ENCODE data around the gene CLEC18A. TPM values are rescaled to one million over a fixed set of nuclear protein-coding genes. Genes with fewer than 3 reads are reported as not detected.

The CLEC18A gene
- total RNA-seq, 1 donor from 2014 or later, result 3.4 TPM

GRCh38 chr16:69921127-69921526 lies 30.0 kb upstream of the CLEC18A start:
- no peak overlapping the region for H3K4me3 Mint-ChIP-seq (ENCODE audit: unreplicated experiment)
- Histone ChIP-seq H4K20me1 (ENCODE audit: insufficient read depth, low read length) (no peaks in the 10 kb centered on the region), H3K79me2 (ENCODE audit: insufficient read depth, low read length) (peaks cover 6% of the 10 kb centered on the region), H3K36me3 (ENCODE audit: insufficient read depth, low read length) (no peaks in the 10 kb centered on the region), H3K9ac (ENCODE audit: low read length) (no peak overlapping the region), H3K9me3 (ENCODE audit: insufficient read depth, low read depth, low read length) (no peaks in the 10 kb centered on the region), H3K27me3 (ENCODE audit: insufficient read depth, low read length) (no peaks in the 10 kb centered on the region), H3K4me2 (ENCODE audit: low read length) (no peak overlapping the region), H3K4me3 (ENCODE audit: insufficient read depth, low read depth, low read length) (no peak overlapping the region), H3K27ac (ENCODE audit: low read depth, low read length) (no peak overlapping the region), H3K4me1 (ENCODE audit: insufficient read depth, low read length) (peaks cover 36% of the 10 kb centered on the region), H2AFZ (ENCODE audit: low read depth, low read length) (no peak overlapping the region)
- H3K4me1 Mint-ChIP-seq (ENCODE audit: low read depth, unreplicated experiment), result peaks cover 51% of the 10 kb centered on the region
- TF ChIP-seq EZH2 (IDR thresholded peaks at IDR 0.05; ENCODE audit: insufficient read depth, low read length) (no peak), CTCF (IDR thresholded peaks at IDR 0.05; ENCODE audit: insufficient read depth, low read depth, low read length) (no peak)
- DNase-seq (ENCODE audit: low read depth) (peak; percentile 43), FAIRE-seq (no peak)
- H3K27ac Mint-ChIP-seq (ENCODE audit: unreplicated experiment), result no peak overlapping the region
- H3K27me3 Mint-ChIP-seq (ENCODE audit: low read depth, unreplicated experiment), result no peaks in the 10 kb centered on the region
- peaks cover 2% of the 10 kb centered on the region for H3K9me3 Mint-ChIP-seq (ENCODE audit: unreplicated experiment)
- H3K36me3 Mint-ChIP-seq (ENCODE audit: low read depth, unreplicated experiment), result peaks cover 5% of the 10 kb centered on the region

- H3K4me3 ChIP-seq (ENCODE audit: insufficient read depth, low read depth, low read length), result no peak overlapping the region
- peaks cover 43% of the 10 kb centered on the region for H3K4me1 ChIP-seq (ENCODE audit: insufficient read depth, low read length)
- H3K4me2 ChIP-seq (ENCODE audit: low read length), result no peak overlapping the region
- H3K27ac Mint-ChIP-seq (ENCODE audit: unreplicated experiment), result no peak overlapping the region
- no peak for TF ChIP-seq EZH2 (IDR thresholded peaks at IDR 0.05; ENCODE audit: insufficient read depth, low read length)
- TF ChIP-seq CTCF (IDR thresholded peaks at IDR 0.05; ENCODE audit: insufficient read depth, low read depth, low read length), result no peak
- H3K4me1 Mint-ChIP-seq (ENCODE audit: low read depth, unreplicated experiment), result peaks cover 54% of the 10 kb centered on the region
- H3K9ac ChIP-seq (ENCODE audit: low read length), result no peak overlapping the region
- no peaks in the 10 kb centered on the region for H3K9me3 ChIP-seq (ENCODE audit: insufficient read depth, low read depth, low read length)
- DNase-seq (ENCODE audit: low read depth), result no peak
- no peak overlapping the region for H2AFZ ChIP-seq (ENCODE audit: low read depth, low read length)
- FAIRE-seq, result no peak
- H3K27me3 Mint-ChIP-seq (ENCODE audit: low read depth, unreplicated experiment), result no peaks in the 10 kb centered on the region
- no peak overlapping the region for H3K27ac ChIP-seq (ENCODE audit: low read depth, low read length)
- no peaks in the 10 kb centered on the region for H4K20me1 ChIP-seq (ENCODE audit: insufficient read depth, low read length)
- peaks cover 1% of the 10 kb centered on the region for H3K9me3 Mint-ChIP-seq (ENCODE audit: unreplicated experiment)
- H3K36me3 Mint-ChIP-seq (ENCODE audit: low read depth, unreplicated experiment), result peaks cover 3% of the 10 kb centered on the region
- H3K36me3 ChIP-seq (ENCODE audit: insufficient read depth, low read length), result no peaks in the 10 kb centered on the region
- H3K4me3 Mint-ChIP-seq (ENCODE audit: unreplicated experiment), result no peak overlapping the region
- H3K79me2 ChIP-seq (ENCODE audit: insufficient read depth, low read length), result peaks cover 15% of the 10 kb centered on the region
- H3K27me3 ChIP-seq (ENCODE audit: insufficient read depth, low read length), result no peaks in the 10 kb centered on the region
These were observed 28.9 kb upstream of the CLEC18A start for GRCh38 chr16:69922200-69922599.

- Histone ChIP-seq H3K79me2 (ENCODE audit: insufficient read depth, low read length) (peaks cover 18% of the 10 kb centered on the region), H3K36me3 (ENCODE audit: insufficient read depth, low read length) (no peaks in the 10 kb centered on the region), H4K20me1 (ENCODE audit: insufficient read depth, low read length) (no peaks in the 10 kb centered on the region), H3K27me3 (ENCODE audit: insufficient read depth, low read length) (no peaks in the 10 kb centered on the region), H3K4me3 (ENCODE audit: insufficient read depth, low read depth, low read length) (no peak overlapping the region), H3K4me1 (ENCODE audit: insufficient read depth, low read length) (peaks cover 34% of the 10 kb centered on the region), H3K9me3 (ENCODE audit: insufficient read depth, low read depth, low read length) (no peaks in the 10 kb centered on the region), H3K27ac (ENCODE audit: low read depth, low read length) (peak overlapping the region; percentile 92), H3K9ac (ENCODE audit: low read length) (peak overlapping the region; percentile 84), H3K4me2 (ENCODE audit: low read length) (peak overlapping the region; percentile 77), H2AFZ (ENCODE audit: low read depth, low read length) (no peak overlapping the region)
- Mint-ChIP-seq H3K4me3 (ENCODE audit: unreplicated experiment) (peak overlapping the region; percentile 37), H3K9me3 (ENCODE audit: unreplicated experiment) (peaks cover 1% of the 10 kb centered on the region), H3K4me1 (ENCODE audit: low read depth, unreplicated experiment) (peaks cover 46% of the 10 kb centered on the region), H3K36me3 (ENCODE audit: low read depth, unreplicated experiment) (peaks cover 3% of the 10 kb centered on the region), H3K27ac (ENCODE audit: unreplicated experiment) (peak overlapping the region; percentile 98), H3K27me3 (ENCODE audit: low read depth, unreplicated experiment) (no peaks in the 10 kb centered on the region)
- TF ChIP-seq EZH2 (IDR thresholded peaks at IDR 0.05; ENCODE audit: insufficient read depth, low read length), result no peak
- TF ChIP-seq CTCF (IDR thresholded peaks at IDR 0.05; ENCODE audit: insufficient read depth, low read depth, low read length), result no peak
- no peak for FAIRE-seq
- no peak for DNase-seq (ENCODE audit: low read depth)
These were observed 26.9 kb upstream of the CLEC18A start for GRCh38 chr16:69924041-69924775.
